ENCODE measurements around the gene ZCCHC10.
"Not testable (repeated sequence)": the region's sequence is repeated elsewhere in the genome, so short reads cannot be mapped to it uniquely, and the experiment has no call there.

The ZCCHC10 gene

DNA sequence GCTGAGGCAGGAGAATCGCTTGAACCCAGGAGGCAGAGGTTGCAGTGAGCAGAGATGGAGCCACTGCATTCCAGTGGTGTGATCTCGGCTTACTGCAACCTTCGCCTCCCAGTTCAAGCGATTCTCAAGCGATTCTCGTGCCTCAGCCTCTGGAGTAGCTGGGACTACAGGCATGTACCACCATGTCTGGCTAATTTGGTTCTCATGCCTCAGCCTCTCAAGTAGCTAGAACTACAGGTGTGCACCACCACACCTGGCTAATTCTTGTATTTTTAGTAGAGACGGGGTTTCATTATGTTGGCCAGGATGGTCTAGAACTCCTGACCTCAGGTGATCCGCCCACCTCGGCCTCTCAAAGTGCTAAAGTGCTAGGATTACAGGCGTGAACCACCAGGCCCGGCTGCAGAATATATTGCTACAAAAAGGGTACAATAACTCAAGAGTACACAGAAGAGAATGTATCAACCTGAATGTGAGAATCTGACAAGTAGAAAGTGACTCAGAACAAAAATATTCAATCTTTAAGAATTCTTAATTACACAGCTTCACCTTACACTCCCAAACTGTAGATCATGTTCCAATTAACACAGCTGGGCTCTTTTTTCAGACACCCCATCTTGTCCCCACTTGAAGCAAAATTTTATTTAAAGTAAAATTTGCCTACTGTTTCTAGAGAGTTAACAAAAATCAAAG is 65.1 kb downstream of the ZCCHC10 start:
- not testable (repeated sequence) for H3K36me3 ChIP-seq (ENCODE audit: control insufficient read depth, insufficient read depth, low read length); H2BK120ac ChIP-seq (ENCODE audit: low read depth, low read length); H2AK5ac ChIP-seq (ENCODE audit: low read length); H3K4me3 ChIP-seq (ENCODE audit: low read length); H2BK15ac ChIP-seq (replicated peaks; ENCODE audit: low read depth); H3K56ac ChIP-seq (ENCODE audit: low read length); DNase-seq; H3K79me1 ChIP-seq (ENCODE audit: low read length); H3K4me2 ChIP-seq (ENCODE audit: low read length); H4K5ac ChIP-seq (ENCODE audit: low read length); H3K27ac ChIP-seq (ENCODE audit: low read depth, low read length); H4K8ac ChIP-seq (ENCODE audit: low read depth, low read length); H3K18ac ChIP-seq (ENCODE audit: low read length); H2BK5ac ChIP-seq (ENCODE audit: low read length); H3K23ac ChIP-seq (ENCODE audit: low read length); H3K27me3 ChIP-seq (ENCODE audit: insufficient read depth, low read length, poor library complexity); H3K4ac ChIP-seq (ENCODE audit: low read depth, low read length); H3K4me1 ChIP-seq (ENCODE audit: control insufficient read depth, low read depth, low read length)
- peaks cover 50% of the 10 kb centered on the region for H3K79me2 ChIP-seq (ENCODE audit: control insufficient read depth, insufficient read depth, low read length)
- peak overlapping the region; percentile 42 for H3K9ac ChIP-seq (ENCODE audit: low read length)
- WGBS (ENCODE audit: extremely low coverage, insufficient coverage, low lambda C conversion rate): no CpG with 5 or more reads among the region's 11 CpGs

DNA sequence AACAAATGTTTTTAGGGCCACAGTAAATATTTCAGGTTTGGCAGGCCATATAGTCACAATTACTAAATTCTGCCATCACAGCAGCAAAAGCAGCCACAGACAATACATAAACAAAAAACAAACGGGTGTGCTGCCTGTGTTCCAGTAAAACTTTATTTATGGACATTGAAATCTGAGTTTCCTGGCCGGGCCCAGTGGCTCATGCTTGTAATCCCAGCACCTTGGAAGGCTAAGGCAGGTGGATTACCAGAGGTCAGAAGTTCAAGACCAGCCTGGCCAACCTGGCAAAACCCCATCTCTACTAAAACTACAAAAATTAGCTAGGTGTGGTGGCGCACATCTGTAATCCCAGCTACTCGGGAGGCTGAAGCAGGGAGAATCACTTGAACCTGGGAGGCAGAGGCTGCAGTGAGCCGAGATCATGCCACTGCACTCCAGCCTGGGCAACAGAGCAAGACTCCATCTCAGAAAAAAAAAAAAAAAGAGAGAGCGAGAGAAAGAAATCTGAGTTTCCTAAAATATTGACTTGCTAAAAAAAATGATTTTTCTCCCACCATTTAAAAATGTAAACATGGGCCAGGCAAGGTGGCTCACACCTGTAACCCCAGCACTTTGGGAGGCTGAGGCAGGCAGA is 70.1 kb downstream of the ZCCHC10 start:
- H3K23ac ChIP-seq (ENCODE audit: low read length); H2BK5ac ChIP-seq (ENCODE audit: low read length); DNase-seq; H3K18ac ChIP-seq (ENCODE audit: low read length); H3K4me1 ChIP-seq (ENCODE audit: control insufficient read depth, low read depth, low read length); H3K36me3 ChIP-seq (ENCODE audit: control insufficient read depth, insufficient read depth, low read length); H3K4me3 ChIP-seq (ENCODE audit: low read length); H2AK5ac ChIP-seq (ENCODE audit: low read length); H3K27ac ChIP-seq (ENCODE audit: low read depth, low read length); H3K4me2 ChIP-seq (ENCODE audit: low read length); H4K8ac ChIP-seq (ENCODE audit: low read depth, low read length); H3K56ac ChIP-seq (ENCODE audit: low read length); H4K5ac ChIP-seq (ENCODE audit: low read length); H3K79me1 ChIP-seq (ENCODE audit: low read length); H3K27me3 ChIP-seq (ENCODE audit: insufficient read depth, low read length, poor library complexity); H3K9ac ChIP-seq (ENCODE audit: low read length); H2BK120ac ChIP-seq (ENCODE audit: low read depth, low read length); H2BK15ac ChIP-seq (replicated peaks; ENCODE audit: low read depth); H3K4ac ChIP-seq (ENCODE audit: low read depth, low read length): not testable (repeated sequence)
- WGBS (ENCODE audit: extremely low coverage, insufficient coverage, low lambda C conversion rate): no CpG with 5 or more reads among the region's 6 CpGs
- peaks cover 71% of the 10 kb centered on the region for H3K79me2 ChIP-seq (ENCODE audit: control insufficient read depth, insufficient read depth, low read length)

DNA sequence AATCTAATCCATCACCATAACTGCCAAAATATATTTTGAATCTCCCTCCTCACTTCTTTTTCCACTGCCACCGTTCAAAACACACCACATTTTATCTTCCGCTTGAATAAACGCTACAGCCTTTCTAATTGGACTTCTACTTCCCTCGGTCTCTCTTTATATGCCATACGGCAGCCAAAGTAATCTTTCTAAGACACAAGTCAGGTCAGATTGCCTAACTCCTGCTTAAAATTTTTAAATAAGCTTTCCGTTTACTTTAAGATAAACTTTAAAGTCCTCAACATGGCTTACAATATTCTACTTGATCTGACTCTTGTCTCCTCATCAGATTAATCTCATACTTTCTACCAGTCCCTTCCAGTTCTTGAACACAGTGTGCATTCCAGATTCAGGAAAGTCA is 72.6 kb downstream of the ZCCHC10 start:
- Histone ChIP-seq H3K23ac (ENCODE audit: low read length) (no peak overlapping the region), H3K79me1 (ENCODE audit: low read length) (peaks cover 11% of the 10 kb centered on the region), H2BK120ac (ENCODE audit: low read depth, low read length) (no peak overlapping the region), H3K4me1 (ENCODE audit: control insufficient read depth, low read depth, low read length) (no peaks in the 10 kb centered on the region), H2AK5ac (ENCODE audit: low read length) (no peak overlapping the region), H3K27ac (ENCODE audit: low read depth, low read length) (no peak overlapping the region), H2BK15ac (replicated peaks; ENCODE audit: low read depth) (no peak overlapping the region), H4K5ac (ENCODE audit: low read length) (no peak overlapping the region), H2BK5ac (ENCODE audit: low read length) (no peak overlapping the region), H3K4me3 (ENCODE audit: low read length) (no peak overlapping the region), H3K4me2 (ENCODE audit: low read length) (no peak overlapping the region), H3K18ac (ENCODE audit: low read length) (no peak overlapping the region), H3K56ac (ENCODE audit: low read length) (no peak overlapping the region), H3K79me2 (ENCODE audit: control insufficient read depth, insufficient read depth, low read length) (peaks cover 70% of the 10 kb centered on the region), H3K36me3 (ENCODE audit: control insufficient read depth, insufficient read depth, low read length) (no peaks in the 10 kb centered on the region), H3K27me3 (ENCODE audit: insufficient read depth, low read length, poor library complexity) (no peaks in the 10 kb centered on the region), H4K8ac (ENCODE audit: low read depth, low read length) (no peak overlapping the region), H3K4ac (ENCODE audit: low read depth, low read length) (no peak overlapping the region), H3K9ac (ENCODE audit: low read length) (no peak overlapping the region)
- WGBS (ENCODE audit: extremely low coverage, insufficient coverage, low lambda C conversion rate): 100% methylated on average over 2 of the region's 6 CpGs
- DNase-seq: no peak

DNA sequence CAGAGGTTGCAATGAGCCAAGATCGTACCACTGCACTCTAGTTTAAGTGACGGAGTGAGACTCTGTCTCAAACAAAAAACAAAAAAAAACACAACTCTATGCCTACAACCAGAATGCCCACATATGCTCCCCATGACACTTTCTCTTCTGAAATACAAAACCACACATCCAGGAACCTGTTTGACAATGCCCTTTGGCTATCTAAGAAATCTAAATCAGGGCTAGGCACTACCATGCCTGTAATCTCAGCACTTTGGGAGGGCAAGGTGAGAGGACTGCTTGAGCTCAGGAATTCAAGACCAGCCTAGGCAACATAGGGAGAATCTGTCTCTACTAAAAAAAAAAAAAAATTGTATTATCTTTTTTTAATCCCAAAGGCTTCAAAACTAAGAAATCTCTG is 73.5 kb downstream of the ZCCHC10 start:
- peaks cover 13% of the 10 kb centered on the region for H3K79me1 ChIP-seq (ENCODE audit: low read length)
- H3K27ac ChIP-seq (ENCODE audit: low read depth, low read length): no peak overlapping the region
- no peak overlapping the region for H2BK120ac ChIP-seq (ENCODE audit: low read depth, low read length)
- H3K4ac ChIP-seq (ENCODE audit: low read depth, low read length): no peak overlapping the region
- H3K4me3 ChIP-seq (ENCODE audit: low read length): no peak overlapping the region
- H3K36me3 ChIP-seq (ENCODE audit: control insufficient read depth, insufficient read depth, low read length): no peaks in the 10 kb centered on the region
- H3K79me2 ChIP-seq (ENCODE audit: control insufficient read depth, insufficient read depth, low read length): peaks cover 69% of the 10 kb centered on the region
- no peak overlapping the region for H3K56ac ChIP-seq (ENCODE audit: low read length)
- H4K8ac ChIP-seq (ENCODE audit: low read depth, low read length): no peak overlapping the region
- H3K9ac ChIP-seq (ENCODE audit: low read length): no peak overlapping the region
- no peak overlapping the region for H4K5ac ChIP-seq (ENCODE audit: low read length)
- no peaks in the 10 kb centered on the region for H3K4me1 ChIP-seq (ENCODE audit: control insufficient read depth, low read depth, low read length)
- H3K18ac ChIP-seq (ENCODE audit: low read length): no peak overlapping the region
- no peak overlapping the region for H2BK15ac ChIP-seq (replicated peaks; ENCODE audit: low read depth)
- H3K4me2 ChIP-seq (ENCODE audit: low read length): no peak overlapping the region
- no peak overlapping the region for H2AK5ac ChIP-seq (ENCODE audit: low read length)
- H3K23ac ChIP-seq (ENCODE audit: low read length): no peak overlapping the region
- no peak for DNase-seq
- WGBS (ENCODE audit: extremely low coverage, insufficient coverage, low lambda C conversion rate): no CpG with 5 or more reads among the region's 2 CpGs
- H2BK5ac ChIP-seq (ENCODE audit: low read length): no peak overlapping the region
- H3K27me3 ChIP-seq (ENCODE audit: insufficient read depth, low read length, poor library complexity): no peaks in the 10 kb centered on the region

DNA sequence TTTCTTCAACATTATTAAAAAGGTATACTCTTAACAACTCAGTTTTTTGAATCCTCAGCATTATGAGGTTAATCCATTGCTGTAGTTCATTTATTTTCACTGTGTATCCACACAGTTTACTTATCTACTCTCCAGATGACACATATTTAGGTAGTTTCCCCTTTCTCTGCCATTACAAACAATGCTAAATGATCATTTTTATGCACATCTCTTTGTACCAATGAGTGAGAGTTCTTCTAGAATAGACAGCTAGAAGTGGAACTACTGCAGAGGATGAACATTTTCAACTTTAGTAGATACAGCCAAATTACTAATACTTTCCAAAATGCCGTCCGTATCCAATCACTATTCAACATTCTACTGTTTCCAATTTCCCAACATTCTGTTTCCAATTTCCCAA is 74.5 kb downstream of the ZCCHC10 start:
- no peak overlapping the region for H3K18ac ChIP-seq (ENCODE audit: low read length)
- no peak overlapping the region for H2BK5ac ChIP-seq (ENCODE audit: low read length)
- no peak overlapping the region for H3K4me2 ChIP-seq (ENCODE audit: low read length)
- no peak overlapping the region for H3K4me3 ChIP-seq (ENCODE audit: low read length)
- no peak overlapping the region for H2AK5ac ChIP-seq (ENCODE audit: low read length)
- no peak overlapping the region for H3K27ac ChIP-seq (ENCODE audit: low read depth, low read length)
- no peaks in the 10 kb centered on the region for H3K4me1 ChIP-seq (ENCODE audit: control insufficient read depth, low read depth, low read length)
- H3K36me3 ChIP-seq (ENCODE audit: control insufficient read depth, insufficient read depth, low read length): no peaks in the 10 kb centered on the region
- WGBS (ENCODE audit: extremely low coverage, insufficient coverage, low lambda C conversion rate): 100% methylated on average over 2 of the region's 2 CpGs
- H3K23ac ChIP-seq (ENCODE audit: low read length): no peak overlapping the region
- H3K4ac ChIP-seq (ENCODE audit: low read depth, low read length): no peak overlapping the region
- H3K27me3 ChIP-seq (ENCODE audit: insufficient read depth, low read length, poor library complexity): no peaks in the 10 kb centered on the region
- no peak overlapping the region for H2BK15ac ChIP-seq (replicated peaks; ENCODE audit: low read depth)
- no peak overlapping the region for H4K8ac ChIP-seq (ENCODE audit: low read depth, low read length)
- H3K9ac ChIP-seq (ENCODE audit: low read length): no peak overlapping the region
- peaks cover 13% of the 10 kb centered on the region for H3K79me1 ChIP-seq (ENCODE audit: low read length)
- no peak for DNase-seq
- no peak overlapping the region for H4K5ac ChIP-seq (ENCODE audit: low read length)
- H3K79me2 ChIP-seq (ENCODE audit: control insufficient read depth, insufficient read depth, low read length): peaks cover 71% of the 10 kb centered on the region
- H3K56ac ChIP-seq (ENCODE audit: low read length): no peak overlapping the region
- no peak overlapping the region for H2BK120ac ChIP-seq (ENCODE audit: low read depth, low read length)

DNA sequence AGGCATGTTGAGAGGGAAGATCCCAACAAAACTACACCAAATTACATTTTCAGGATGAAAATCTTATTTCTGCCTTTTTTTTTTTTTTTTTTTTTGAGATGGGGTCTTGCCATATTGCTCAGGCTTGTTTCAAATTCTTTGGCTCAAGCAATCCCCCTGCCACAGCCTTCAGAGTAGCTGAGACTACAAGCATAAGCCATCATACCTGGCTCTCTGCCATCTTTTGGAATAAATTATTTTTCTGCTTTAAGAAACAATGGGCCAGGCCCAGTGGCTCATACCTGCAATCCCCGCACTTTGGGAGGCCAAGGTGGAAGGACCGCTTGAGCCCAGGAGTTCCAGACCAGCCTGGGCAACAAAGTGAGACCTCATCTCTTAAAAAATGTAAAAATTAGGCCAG is 77.2 kb downstream of the ZCCHC10 start:
- Histone ChIP-seq H2BK5ac (ENCODE audit: low read length) (no peak overlapping the region), H2AK5ac (ENCODE audit: low read length) (no peak overlapping the region), H4K5ac (ENCODE audit: low read length) (no peak overlapping the region), H2BK120ac (ENCODE audit: low read depth, low read length) (no peak overlapping the region), H3K27ac (ENCODE audit: low read depth, low read length) (no peak overlapping the region), H4K8ac (ENCODE audit: low read depth, low read length) (no peak overlapping the region), H3K79me1 (ENCODE audit: low read length) (peaks cover 9% of the 10 kb centered on the region), H2BK15ac (replicated peaks; ENCODE audit: low read depth) (no peak overlapping the region), H3K27me3 (ENCODE audit: insufficient read depth, low read length, poor library complexity) (no peaks in the 10 kb centered on the region), H3K4me1 (ENCODE audit: control insufficient read depth, low read depth, low read length) (no peaks in the 10 kb centered on the region), H3K18ac (ENCODE audit: low read length) (no peak overlapping the region), H3K4me3 (ENCODE audit: low read length) (no peak overlapping the region), H3K23ac (ENCODE audit: low read length) (no peak overlapping the region), H3K79me2 (ENCODE audit: control insufficient read depth, insufficient read depth, low read length) (peaks cover 71% of the 10 kb centered on the region), H3K4ac (ENCODE audit: low read depth, low read length) (no peak overlapping the region), H3K56ac (ENCODE audit: low read length) (no peak overlapping the region), H3K9ac (ENCODE audit: low read length) (no peak overlapping the region), H3K36me3 (ENCODE audit: control insufficient read depth, insufficient read depth, low read length) (no peaks in the 10 kb centered on the region), H3K4me2 (ENCODE audit: low read length) (no peak overlapping the region)
- WGBS (ENCODE audit: extremely low coverage, insufficient coverage, low lambda C conversion rate): no CpG with 5 or more reads among the region's 2 CpGs
- DNase-seq: no peak

Measured in mesendoderm (in vitro differentiated cells).